NCI-H2171 (cell line): ENCODE measurements around the gene PNLIP.

Experiments
- DNase-seq: peaks from one replicate; lab custom pipeline; 2025; lab: John Stamatoyannopoulos, UW

The PNLIP gene

GRCh38 chr10:116615199-116615776, 69.6 kb downstream of the PNLIP start:
- DNase-seq, result no peak
